Neural crest cell (in vitro differentiated cells): Measurements from ENCODE around the gene NXPH1. TPM values are rescaled to one million over a fixed set of nuclear protein-coding genes. Genes with fewer than 3 reads are reported as not detected.

Source experiments
- DNase-seq: peaks from one replicate; pipeline ENCODE4 v3.0.0; 2021; ENCODE audit warnings: low read depth, mixed read lengths, low spot score
- H3K27ac Mint-ChIP-seq: one replicate; pipeline ENCODE4 v1.8.0; 2021; ENCODE audit warnings: mild to moderate bottlenecking, mixed read lengths; ENCODE audit not compliant: unreplicated experiment
- H3K27me3 Mint-ChIP-seq: 2 replicates; pipeline ENCODE4 v1.8.0; 2021; ENCODE audit warnings: low read depth, mild to moderate bottlenecking, mixed read lengths
- H3K36me3 Mint-ChIP-seq: 2 replicates; pipeline ENCODE4 v1.8.0; 2021; ENCODE audit warnings: low read depth, mild to moderate bottlenecking, mixed read lengths
- H3K4me1 Mint-ChIP-seq: 2 replicates; pipeline ENCODE4 v1.8.0; 2021; ENCODE audit warnings: mixed read lengths
- H3K4me3 Mint-ChIP-seq: one replicate; pipeline ENCODE4 v1.8.0; 2021; ENCODE audit warnings: mild to moderate bottlenecking, mixed read lengths
- H3K9me3 Mint-ChIP-seq: 2 replicates; pipeline ENCODE4 v1.8.0; 2021; ENCODE audit warnings: mixed read lengths
- CTCF ChIP-seq: fragments of 200-600 bp; sonication (generic); conservative IDR thresholded peaks from 2 replicates; pipeline ENCODE4 v1.5.0; 2021; ENCODE audit warnings: antibody characterized with exemption, mild to moderate bottlenecking
- total RNA-seq: library from RNA; stranded (reverse); gene quantifications from 2 replicates; pipeline ENCODE4 v1.2.1, GENCODE V29; 2021

NXPH1 gene
- total RNA-seq, 1 donor from 2014 or later, result 1.0 TPM

DNA sequence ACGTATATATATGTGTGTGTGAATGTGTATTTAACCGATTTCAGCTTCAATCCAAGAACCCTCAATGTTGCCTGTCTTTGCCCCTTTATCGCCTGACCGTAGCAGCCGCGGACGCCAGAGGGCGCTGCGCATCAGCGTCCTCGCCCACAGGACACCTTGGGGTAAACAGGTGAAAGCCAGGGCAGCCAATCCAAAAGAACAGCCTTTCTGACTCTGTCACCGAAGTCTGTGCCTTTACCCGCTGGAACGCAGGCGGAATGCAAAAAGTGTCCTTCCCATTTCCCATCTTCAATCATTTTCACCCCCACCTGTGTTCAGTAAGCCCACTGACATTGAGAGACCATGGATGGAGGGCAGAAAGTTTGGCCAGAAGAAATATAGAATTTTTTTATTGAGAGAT lies 3.6 kb downstream of the NXPH1 start:
- Mint-ChIP-seq H3K4me1 (peaks cover 37% of the 10 kb centered on the region), H3K36me3 (no peaks in the 10 kb centered on the region), H3K9me3 (no peaks in the 10 kb centered on the region), H3K27me3 (peaks cover 100% of the 10 kb centered on the region), H3K27ac (no peak overlapping the region), H3K4me3 (peak overlapping the region; percentile 58)
- DNase-seq, result peak; percentile 55
- TF ChIP-seq CTCF, result peak; percentile 82

DNA sequence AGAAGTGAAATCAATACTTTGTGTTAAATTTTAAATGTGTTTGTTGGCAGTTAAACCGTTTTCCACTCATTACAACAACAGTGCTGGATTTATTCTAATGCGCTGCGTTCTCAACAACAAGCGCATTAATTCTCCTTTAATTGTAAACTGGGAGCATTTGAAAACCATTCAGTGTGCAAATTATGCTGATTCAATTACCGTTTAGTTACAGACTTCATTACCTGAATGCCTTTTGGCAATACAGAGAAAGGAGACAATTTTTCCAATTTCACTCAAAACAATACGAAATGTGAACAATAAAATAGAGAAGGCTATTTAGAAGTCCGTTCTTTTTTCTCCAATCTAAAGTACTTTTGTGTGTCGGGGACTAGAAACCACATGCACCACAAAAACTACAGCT lies 4.2 kb downstream of the NXPH1 start:
- H3K9me3 Mint-ChIP-seq, result no peaks in the 10 kb centered on the region
- TF ChIP-seq CTCF, result no peak
- DNase-seq, result no peak
- no peaks in the 10 kb centered on the region for H3K36me3 Mint-ChIP-seq
- peaks cover 40% of the 10 kb centered on the region for H3K4me1 Mint-ChIP-seq
- H3K27me3 Mint-ChIP-seq, result peaks cover 100% of the 10 kb centered on the region
- H3K27ac Mint-ChIP-seq, result no peak overlapping the region
- H3K4me3 Mint-ChIP-seq, result no peak overlapping the region

- H3K27me3 Mint-ChIP-seq, result peaks cover 100% of the 10 kb centered on the region
- TF ChIP-seq CTCF, result no peak
- no peaks in the 10 kb centered on the region for H3K36me3 Mint-ChIP-seq
- no peak for DNase-seq
- H3K4me3 Mint-ChIP-seq, result no peak overlapping the region
- H3K27ac Mint-ChIP-seq, result no peak overlapping the region
- no peaks in the 10 kb centered on the region for H3K9me3 Mint-ChIP-seq
- H3K4me1 Mint-ChIP-seq, result peaks cover 32% of the 10 kb centered on the region
Observed at GRCh38 chr7:8440670-8441069, 7.3 kb downstream of the NXPH1 start.

DNA sequence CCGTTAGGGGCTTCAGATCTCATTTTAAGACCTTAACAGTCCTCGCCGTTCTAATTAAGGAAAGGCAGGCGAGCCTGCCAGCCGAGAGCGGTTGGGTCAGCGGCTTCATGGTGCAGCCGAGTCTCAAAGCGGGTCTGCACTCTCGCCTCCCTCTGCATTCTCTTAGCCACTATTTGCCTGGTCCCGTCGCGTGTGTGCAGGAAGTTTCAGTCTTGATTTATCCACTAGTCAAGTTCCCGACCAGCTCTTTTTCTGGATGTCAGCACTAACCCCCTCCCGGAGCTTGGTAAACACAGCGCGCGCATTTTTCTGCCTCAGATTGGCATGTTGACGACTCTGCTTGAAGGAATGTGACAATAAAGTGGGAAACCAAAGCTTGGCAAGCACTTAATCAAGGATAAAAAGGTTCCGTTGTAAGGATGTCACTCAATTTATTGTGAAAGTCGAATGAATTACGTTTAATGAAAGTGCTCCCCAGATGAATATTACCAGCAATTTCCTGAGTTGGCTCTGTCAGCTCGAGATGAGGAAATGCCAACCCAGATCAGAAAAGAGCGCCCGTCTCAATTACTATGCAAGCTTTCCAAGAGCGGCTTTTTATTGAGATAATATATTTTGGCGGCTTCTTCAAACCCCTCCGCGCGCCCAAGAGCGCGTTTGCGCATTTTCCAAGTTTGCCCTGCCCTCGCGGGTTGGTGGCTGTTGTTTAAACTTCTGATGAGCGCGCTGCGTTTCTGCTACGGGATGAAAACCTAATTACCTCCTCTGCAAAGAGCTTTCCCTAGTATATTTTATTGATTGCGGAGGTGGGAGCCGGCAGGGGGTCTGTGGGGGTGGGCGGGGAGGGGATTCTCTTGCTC lies 7.9 kb downstream of the NXPH1 start:
- H3K27ac Mint-ChIP-seq, result no peak overlapping the region
- no peak for DNase-seq
- no peak for TF ChIP-seq CTCF
- H3K4me3 Mint-ChIP-seq, result peak overlapping the region; percentile 77
- H3K27me3 Mint-ChIP-seq, result peaks cover 100% of the 10 kb centered on the region
- no peaks in the 10 kb centered on the region for H3K9me3 Mint-ChIP-seq
- peaks cover 32% of the 10 kb centered on the region for H3K4me1 Mint-ChIP-seq
- no peaks in the 10 kb centered on the region for H3K36me3 Mint-ChIP-seq

GRCh38 chr7:8442051-8442813 lies 8.8 kb downstream of the NXPH1 start:
- no peaks in the 10 kb centered on the region for H3K9me3 Mint-ChIP-seq
- H3K4me1 Mint-ChIP-seq, result peaks cover 32% of the 10 kb centered on the region
- no peaks in the 10 kb centered on the region for H3K36me3 Mint-ChIP-seq
- peak overlapping the region; percentile 85 for H3K4me3 Mint-ChIP-seq
- no peak overlapping the region for H3K27ac Mint-ChIP-seq
- DNase-seq, result no peak
- no peak for TF ChIP-seq CTCF
- H3K27me3 Mint-ChIP-seq, result peaks cover 100% of the 10 kb centered on the region
